SK-N-SH treated with all-trans-retinoic acid at 6 μM for 48 hours (cell line): ENCODE data around the gene PARD3.

ENCODE experiments used
- ATAC-seq: fragments of 200-7000 bp; cut with Tn5 transposase; 3 replicates; pipeline ENCODE4 v1.9.1; 2020; ENCODE audit warnings: mild to moderate bottlenecking, moderate library complexity
- ARNTL ChIP-seq: fragments of 450-650 bp; formaldehyde crosslinking; IDR thresholded peaks from 2 replicates; pipeline ENCODE4 v1.5.0; 2020; ENCODE audit warnings: low read depth, mild to moderate bottlenecking, moderate library complexity, borderline replicate concordance
- BACH2 ChIP-seq: fragments of 250-450 bp; sonication (Bioruptor Pico); IDR thresholded peaks from 2 replicates; pipeline ENCODE4 v1.9.0; 2021; ENCODE audit warnings: mild to moderate bottlenecking, borderline replicate concordance
- CREB5 ChIP-seq: fragments of 250-450 bp; sonication (Bioruptor Pico); IDR thresholded peaks from 2 replicates; pipeline ENCODE4 v1.5.1; 2020; ENCODE audit warnings: low read depth, mild to moderate bottlenecking, moderate library complexity
- CSDC2 ChIP-seq: fragments of 250-450 bp; sonication (Bioruptor Pico); IDR thresholded peaks from 2 replicates; pipeline ENCODE4 v1.5.0; 2020; ENCODE audit warnings: mild to moderate bottlenecking, moderate library complexity
- CSRNP3 ChIP-seq: fragments of 250-450 bp; sonication (Bioruptor Pico); IDR thresholded peaks from 2 replicates; pipeline ENCODE4 v1.5.1; 2021; ENCODE audit warnings: mild to moderate bottlenecking, moderate library complexity
- ESRRG ChIP-seq: fragments of 250-450 bp; sonication (Bioruptor Pico); IDR thresholded peaks from 2 replicates; pipeline ENCODE4 v1.6.1; 2021; ENCODE audit warnings: mild to moderate bottlenecking
- GLIS3 ChIP-seq: fragments of 250-450 bp; sonication (Bioruptor Pico); IDR thresholded peaks from 2 replicates; pipeline ENCODE4 v1.5.0; 2020; ENCODE audit warnings: mild to moderate bottlenecking, moderate library complexity
- ISL1 ChIP-seq: fragments of 250-450 bp; sonication (Bioruptor Pico); IDR thresholded peaks from 2 replicates; pipeline ENCODE4 v2.1.2; 2022; ENCODE audit warnings: mild to moderate bottlenecking, moderate library complexity
- OSR1 ChIP-seq: fragments of 250-450 bp; sonication (Bioruptor Pico); IDR thresholded peaks from 2 replicates; pipeline ENCODE4 v1.8.0; 2022; ENCODE audit warnings: moderate library complexity, mild to moderate bottlenecking, inconsistent platforms
- PATZ1 ChIP-seq: fragments of 250-450 bp; sonication (Bioruptor Pico); IDR thresholded peaks from 2 replicates; pipeline ENCODE4 v1.8.0; 2020; ENCODE audit warnings: mild to moderate bottlenecking, moderate library complexity, borderline replicate concordance
- POU6F1 ChIP-seq: fragments of 250-450 bp; sonication (Bioruptor Pico); IDR thresholded peaks from 2 replicates; pipeline ENCODE4 v1.8.0; 2021; ENCODE audit warnings: low read depth, mild to moderate bottlenecking, moderate library complexity, borderline replicate concordance
- PPARA ChIP-seq: fragments of 250-450 bp; sonication (Bioruptor Pico); IDR thresholded peaks from 2 replicates; pipeline ENCODE4 v1.5.0; 2020; ENCODE audit warnings: mild to moderate bottlenecking, borderline replicate concordance
- RARB ChIP-seq: fragments of 250-450 bp; sonication (Bioruptor Pico); IDR thresholded peaks from 2 replicates; pipeline ENCODE4 v1.8.0; 2021; ENCODE audit warnings: mild to moderate bottlenecking, moderate library complexity
- SNAI2 ChIP-seq: fragments of 250-450 bp; sonication (Bioruptor Pico); IDR thresholded peaks from 2 replicates; pipeline ENCODE4 v1.5.0; 2020; ENCODE audit warnings: mild to moderate bottlenecking, moderate library complexity
- TCF4 ChIP-seq: fragments of 250-450 bp; sonication (Bioruptor Pico); IDR thresholded peaks from 2 replicates; pipeline ENCODE4 v1.8.0; 2021; ENCODE audit warnings: mild to moderate bottlenecking, moderate library complexity, borderline replicate concordance
- TOX ChIP-seq: fragments of 250-450 bp; sonication (Bioruptor Pico); IDR thresholded peaks from 2 replicates; pipeline ENCODE4 v1.8.0; 2021; ENCODE audit warnings: mild to moderate bottlenecking, moderate library complexity, borderline replicate concordance
- TSHZ2 ChIP-seq: fragments of 250-450 bp; sonication (Bioruptor Pico); IDR thresholded peaks from 2 replicates; pipeline ENCODE4 v1.5.0; 2020; ENCODE audit warnings: mild to moderate bottlenecking, moderate library complexity
- ZC3H10 ChIP-seq: fragments of 250-450 bp; sonication (Bioruptor Pico); IDR thresholded peaks from 2 replicates; pipeline ENCODE4 v1.5.1; 2021; ENCODE audit warnings: mild to moderate bottlenecking, moderate library complexity
- ZFP3 ChIP-seq: fragments of 250-450 bp; sonication (Bioruptor Pico); IDR thresholded peaks from 2 replicates; pipeline ENCODE4 v1.5.0; 2020; ENCODE audit warnings: mild to moderate bottlenecking, moderate library complexity
- ZFP30 ChIP-seq: fragments of 450-650 bp; formaldehyde crosslinking; IDR thresholded peaks from 2 replicates; pipeline ENCODE4 v1.5.0; 2022; ENCODE audit warnings: mild to moderate bottlenecking, moderate library complexity
- ZNF565 ChIP-seq: fragments of 450-650 bp; formaldehyde crosslinking; conservative IDR thresholded peaks from 2 replicates; pipeline ENCODE4 v1.5.0; 2020; ENCODE audit warnings: low read depth, mild to moderate bottlenecking, moderate library complexity
- ZNF8 ChIP-seq: fragments of 450-650 bp; formaldehyde crosslinking; IDR thresholded peaks from 2 replicates; pipeline ENCODE4 v1.5.0; 2020; ENCODE audit warnings: mild to moderate bottlenecking, moderate library complexity

The PARD3 gene

GRCh38 chr10:34474555-34475273, 340.4 kb downstream of the PARD3 start:
- no peak for TF ChIP-seq ARNTL (CRISPR knock-in tag)
- TF ChIP-seq TSHZ2 (CRISPR knock-in tag) = no peak
- TF ChIP-seq TCF4 (CRISPR knock-in tag) = no peak
- no peak for TF ChIP-seq OSR1 (CRISPR knock-in tag)
- TF ChIP-seq RARB (CRISPR knock-in tag) = no peak
- TF ChIP-seq GLIS3 (CRISPR knock-in tag) = no peak
- TF ChIP-seq ESRRG (CRISPR knock-in tag) = no peak
- TF ChIP-seq SNAI2 (CRISPR knock-in tag) = no peak
- TF ChIP-seq ZFP3 (CRISPR knock-in tag) = no peak
- TF ChIP-seq CREB5 (CRISPR knock-in tag) = no peak
- TF ChIP-seq ZNF565 (CRISPR knock-in tag) = no peak
- TF ChIP-seq BACH2 (CRISPR knock-in tag) = no peak
- no peak for TF ChIP-seq PPARA (CRISPR knock-in tag)
- no peak for TF ChIP-seq ZC3H10 (CRISPR knock-in tag)
- no peak for TF ChIP-seq POU6F1 (CRISPR knock-in tag)
- TF ChIP-seq CSRNP3 (CRISPR knock-in tag) = no peak
- TF ChIP-seq ISL1 (CRISPR knock-in tag) = no peak
- TF ChIP-seq ZFP30 (CRISPR knock-in tag) = no peak
- ATAC-seq = no peak; the same call in 2 of the 3 replicates

- TF ChIP-seq SNAI2 (CRISPR knock-in tag) (no peak), ZNF565 (CRISPR knock-in tag) (no peak), ZFP3 (CRISPR knock-in tag) (no peak)
- no peak for ATAC-seq
Observed at GRCh38 chr10:34474009-34474376, 341.1 kb downstream of the PARD3 start.

- TF ChIP-seq CSDC2 (CRISPR knock-in tag) (no peak), PPARA (CRISPR knock-in tag) (no peak), ZNF565 (CRISPR knock-in tag) (no peak), ZNF8 (CRISPR knock-in tag) (no peak), TOX (CRISPR knock-in tag) (no peak), POU6F1 (CRISPR knock-in tag) (no peak), ARNTL (CRISPR knock-in tag) (no peak), ISL1 (CRISPR knock-in tag) (no peak), ZC3H10 (CRISPR knock-in tag) (no peak), PATZ1 (CRISPR knock-in tag) (no peak), ZFP30 (CRISPR knock-in tag) (no peak)
- ATAC-seq = no peak
Observed at GRCh38 chr10:34473174-34474008, 341.7 kb downstream of the PARD3 start.
